HCT116 (cell line): ENCODE measurements around the gene UTS2R.

Experiments
- CEBPB ChIP-seq: IDR thresholded peaks from 2 replicates; pipeline ENCODE4 v1.6.1; 2012; ENCODE audit warnings: low read depth
- EZH2 ChIP-seq: fragments of 200-600 bp; sonication (generic); IDR thresholded peaks from 2 replicates; pipeline ENCODE4 v1.6.1; 2017; ENCODE audit warnings: antibody characterized with exemption, mixed run types
- EZH2phosphoT487 ChIP-seq: fragments of 200-600 bp; IDR thresholded peaks from 2 replicates; pipeline ENCODE4 v1.6.1; 2018; ENCODE audit warnings: antibody characterized with exemption, borderline replicate concordance
- FOSL1 ChIP-seq: IDR thresholded peaks from 2 replicates; pipeline ENCODE4 v1.6.1; 2012; ENCODE audit warnings: low read depth
- POLR2A ChIP-seq: IDR thresholded peaks from 2 replicates; pipeline ENCODE4 v1.7.0; 2011; ENCODE audit warnings: borderline replicate concordance; ENCODE audit not compliant: insufficient read depth, insufficient read length; ENCODE audit errors: extremely low read depth
- POLR2AphosphoS5 ChIP-seq: IDR thresholded peaks from 2 replicates; pipeline ENCODE4 v1.6.1; 2011; ENCODE audit warnings: mild to moderate bottlenecking, low read depth, low read length, moderate library complexity
- SIN3A ChIP-seq: IDR thresholded peaks from 2 replicates; pipeline ENCODE4 v1.6.1; 2012; ENCODE audit warnings: low read depth
- SRF ChIP-seq: IDR thresholded peaks from 2 replicates; pipeline ENCODE4 v1.6.1; 2012; ENCODE audit warnings: low read depth
- TCF7L2 ChIP-seq: IDR thresholded peaks from 2 replicates; pipeline ENCODE4 v1.7.0; 2011; ENCODE audit warnings: borderline replicate concordance, inconsistent platforms; ENCODE audit not compliant: insufficient read depth, insufficient read length; ENCODE audit errors: extremely low read depth
- TF ChIP-seq, protein P1 (sequence below), 3 experiments: fragments of 200-600 bp in 1 of 3; sonication (generic) in 1 of 3; IDR thresholded peaks in 2 of 3; conservative IDR thresholded peaks in 1 of 3; 2 replicates each; pipeline ENCODE4 v1.5.1; 2012 to 2017; ENCODE audit warnings: low read depth in 2 of 3, low read length in 2 of 3, antibody characterized with exemption in 1 of 3, borderline replicate concordance in 1 of 3, control low read depth in 1 of 3, mild to moderate bottlenecking in 1 of 3, mixed read lengths in 1 of 3, mixed run types in 1 of 3, moderate library complexity in 1 of 3; ENCODE audit not compliant: insufficient read depth in 1 of 3
- TF ChIP-seq, protein P2 (sequence below): IDR thresholded peaks from 2 replicates; pipeline ENCODE4 v1.6.1; 2012

DNA sequence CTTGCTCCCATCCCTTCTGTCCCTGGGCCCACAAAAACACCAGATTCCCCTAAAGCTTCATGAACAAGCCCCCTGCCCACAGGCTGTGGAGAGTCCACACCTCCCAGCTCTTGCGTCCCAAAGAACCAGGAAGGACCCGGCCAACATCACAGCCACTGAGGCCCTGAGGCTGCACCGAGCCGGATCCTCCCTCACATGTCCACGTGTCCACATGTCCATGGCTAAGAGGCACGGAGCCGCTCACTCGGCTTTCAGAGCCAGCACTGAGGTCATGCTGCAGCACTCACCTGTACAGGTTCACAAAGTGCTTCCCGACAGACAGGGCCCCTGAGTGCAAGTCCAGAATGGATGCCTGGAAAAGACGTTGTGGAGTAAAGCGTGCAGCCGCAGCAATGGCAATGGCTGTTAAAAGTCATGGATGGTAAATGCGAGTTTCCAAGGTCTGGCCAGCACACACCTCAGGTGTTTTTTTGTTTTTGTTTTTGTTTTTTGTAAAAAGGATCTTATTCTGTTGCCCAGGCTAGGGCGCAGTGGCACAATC lies 34.6 kb downstream of the UTS2R start:
- TF ChIP-seq, protein P1, sequence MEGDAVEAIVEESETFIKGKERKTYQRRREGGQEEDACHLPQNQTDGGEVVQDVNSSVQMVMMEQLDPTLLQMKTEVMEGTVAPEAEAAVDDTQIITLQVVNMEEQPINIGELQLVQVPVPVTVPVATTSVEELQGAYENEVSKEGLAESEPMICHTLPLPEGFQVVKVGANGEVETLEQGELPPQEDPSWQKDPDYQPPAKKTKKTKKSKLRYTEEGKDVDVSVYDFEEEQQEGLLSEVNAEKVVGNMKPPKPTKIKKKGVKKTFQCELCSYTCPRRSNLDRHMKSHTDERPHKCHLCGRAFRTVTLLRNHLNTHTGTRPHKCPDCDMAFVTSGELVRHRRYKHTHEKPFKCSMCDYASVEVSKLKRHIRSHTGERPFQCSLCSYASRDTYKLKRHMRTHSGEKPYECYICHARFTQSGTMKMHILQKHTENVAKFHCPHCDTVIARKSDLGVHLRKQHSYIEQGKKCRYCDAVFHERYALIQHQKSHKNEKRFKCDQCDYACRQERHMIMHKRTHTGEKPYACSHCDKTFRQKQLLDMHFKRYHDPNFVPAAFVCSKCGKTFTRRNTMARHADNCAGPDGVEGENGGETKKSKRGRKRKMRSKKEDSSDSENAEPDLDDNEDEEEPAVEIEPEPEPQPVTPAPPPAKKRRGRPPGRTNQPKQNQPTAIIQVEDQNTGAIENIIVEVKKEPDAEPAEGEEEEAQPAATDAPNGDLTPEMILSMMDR (IDR thresholded peaks at IDR 0.05 in 2 of 3, conservative IDR thresholded peaks at IDR 0.05 in 1 of 3; ENCODE audit: borderline replicate concordance in 1 of 3, insufficient read depth in 1 of 3, low read depth in 2 of 3, low read length in 2 of 3), result no peak
- TF ChIP-seq POLR2AphosphoS5 (no peak), SIN3A (no peak), FOSL1 (no peak), TCF7L2 (no peak), EZH2phosphoT487 (no peak), SRF (no peak), CEBPB (no peak), EZH2 (no peak), POLR2A (no peak)
- TF ChIP-seq, protein P2, sequence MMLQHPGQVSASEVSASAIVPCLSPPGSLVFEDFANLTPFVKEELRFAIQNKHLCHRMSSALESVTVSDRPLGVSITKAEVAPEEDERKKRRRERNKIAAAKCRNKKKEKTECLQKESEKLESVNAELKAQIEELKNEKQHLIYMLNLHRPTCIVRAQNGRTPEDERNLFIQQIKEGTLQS, result no peak
